Trophoblast cell (in vitro differentiated cells and primary cell): ENCODE results near the gene PTPN6.

Experiments
- DNase-seq, 2 donors: peaks; one replicate each; pipeline ENCODE4 v3.0.0-alpha.2; 2016
- H2AFZ ChIP-seq: 2 replicates; pipeline ENCODE4 v1.6.1; 2013; ENCODE audit warnings: low read length, moderate library complexity, mild to moderate bottlenecking; ENCODE audit not compliant: insufficient read depth, poor library complexity
- H2AK5ac ChIP-seq: 2 replicates; pipeline ENCODE4 v1.6.1; 2013; ENCODE audit warnings: mild to moderate bottlenecking, low read length
- H2BK120ac ChIP-seq: 2 replicates; pipeline ENCODE4 v1.6.1; 2013; ENCODE audit warnings: low read length, mild to moderate bottlenecking, moderate library complexity; ENCODE audit not compliant: insufficient read depth, poor library complexity
- H2BK12ac ChIP-seq: 2 replicates; pipeline ENCODE4 v1.6.1; 2013; ENCODE audit warnings: mild to moderate bottlenecking, low read length, moderate library complexity
- H2BK5ac ChIP-seq: 2 replicates; pipeline ENCODE4 v1.6.1; 2013; ENCODE audit warnings: low read length, low read depth, moderate library complexity, mild to moderate bottlenecking; ENCODE audit not compliant: poor library complexity
- H3K14ac ChIP-seq: 2 replicates; pipeline ENCODE4 v1.6.1; 2013; ENCODE audit warnings: mild to moderate bottlenecking, low read length
- H3K18ac ChIP-seq: 2 replicates; pipeline ENCODE4 v1.6.1; 2013; ENCODE audit warnings: mild to moderate bottlenecking, low read length
- H3K23ac ChIP-seq: 2 replicates; pipeline ENCODE4 v1.6.1; 2013; ENCODE audit warnings: low read length
- H3K27ac ChIP-seq: 2 replicates; pipeline ENCODE4 v1.5.1; 2013; ENCODE audit warnings: low read depth, mild to moderate bottlenecking, inconsistent platforms, low read length, moderate library complexity
- H3K27me3 ChIP-seq: 2 replicates; pipeline ENCODE4 v1.6.1; 2013; ENCODE audit warnings: inconsistent platforms, mild to moderate bottlenecking, low read length, moderate library complexity; ENCODE audit not compliant: insufficient read depth
- H3K36me3 ChIP-seq, 2 experiments: 1 replicate in 1 of 2; 2 replicates in 1 of 2; pipeline ENCODE4 v1.6.1; 2013; ENCODE audit warnings: low read length in 2 of 2, mild to moderate bottlenecking in 2 of 2, moderate library complexity in 1 of 2; ENCODE audit not compliant: insufficient read depth in 2 of 2, control insufficient read depth in 1 of 2
- H3K4ac ChIP-seq: 2 replicates; pipeline ENCODE4 v1.6.1; 2013; ENCODE audit warnings: low read depth, mild to moderate bottlenecking, low read length, moderate library complexity
- H3K4me1 ChIP-seq, 2 experiments: 1 replicate in 1 of 2; 2 replicates in 1 of 2; pipeline ENCODE4 v1.6.1; 2013; ENCODE audit warnings: low read length in 2 of 2, mild to moderate bottlenecking in 2 of 2, moderate library complexity in 1 of 2; ENCODE audit not compliant: insufficient read depth in 2 of 2, control insufficient read depth in 1 of 2
- H3K4me2 ChIP-seq: 2 replicates; pipeline ENCODE4 v1.6.1; 2013; ENCODE audit warnings: inconsistent platforms, mild to moderate bottlenecking, low read length, moderate library complexity
- H3K4me3 ChIP-seq: 2 replicates; pipeline ENCODE4 v1.5.1; 2013; ENCODE audit warnings: mild to moderate bottlenecking, low read depth, low read length, inconsistent platforms
- H3K79me1 ChIP-seq: one replicate; pipeline ENCODE4 v1.6.1; 2013; ENCODE audit warnings: low read length
- H3K79me2 ChIP-seq: 2 replicates; pipeline ENCODE4 v1.6.1; 2013; ENCODE audit warnings: low read length, mild to moderate bottlenecking; ENCODE audit not compliant: control insufficient read depth, insufficient read depth, poor library complexity
- H3K9ac ChIP-seq: 2 replicates; pipeline ENCODE4 v1.6.1; 2013; ENCODE audit warnings: mild to moderate bottlenecking, low read length
- H3K9me3 ChIP-seq: 2 replicates; pipeline ENCODE4 v1.6.1; 2013; ENCODE audit warnings: low read depth, mild to moderate bottlenecking, control low read depth, inconsistent platforms, low read length; ENCODE audit not compliant: insufficient read depth
- H4K12ac ChIP-seq: 2 replicates; pipeline ENCODE4 v1.6.1; 2013; ENCODE audit warnings: low read depth, mild to moderate bottlenecking, low read length, moderate library complexity
- H4K8ac ChIP-seq: 2 replicates; pipeline ENCODE4 v1.6.1; 2013; ENCODE audit warnings: low read depth, mild to moderate bottlenecking, low read length, moderate library complexity
- H4K91ac ChIP-seq: one replicate; pipeline ENCODE4 v1.6.1; 2013; ENCODE audit warnings: low read depth, mild to moderate bottlenecking, low read length, moderate library complexity
- WGBS: extraction: QIAGEN DNeasy Blood & Tissue Kit; methylation state at CpG from one replicate; pipeline ENCODE4 v1.1.7; 2013; ENCODE audit warnings: missing lambda C conversion rate; ENCODE audit not compliant: insufficient read length, insufficient coverage; ENCODE audit errors: extremely low coverage; 5-methylcytosine and 5-hydroxymethylcytosine counted together

Gene PTPN6

DNA sequence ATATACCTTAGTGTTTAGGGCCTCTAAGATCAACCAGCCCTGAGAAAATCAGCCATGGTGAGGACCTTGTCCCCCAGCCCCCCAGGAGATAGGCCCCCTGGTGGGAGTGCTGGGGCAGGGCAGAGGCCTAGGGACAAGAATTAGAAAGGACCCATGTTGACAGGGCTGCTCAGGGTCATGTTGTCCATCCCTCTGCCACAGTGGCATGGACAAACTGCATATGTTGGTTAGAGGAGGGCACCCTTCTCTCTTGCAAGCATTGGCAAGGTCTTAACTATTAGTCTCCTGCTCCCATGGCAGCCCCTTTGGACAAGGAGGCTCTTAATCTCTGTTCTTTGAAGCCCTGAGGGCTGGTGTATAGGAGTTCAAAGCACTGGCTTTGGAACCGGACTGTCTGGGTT lies 755 bp upstream of the PTPN6 start:
- Histone ChIP-seq H4K12ac (no peak overlapping the region), H2AFZ (no peak overlapping the region)
- peak in 1 of 2 donors; percentile 28 for DNase-seq

DNA sequence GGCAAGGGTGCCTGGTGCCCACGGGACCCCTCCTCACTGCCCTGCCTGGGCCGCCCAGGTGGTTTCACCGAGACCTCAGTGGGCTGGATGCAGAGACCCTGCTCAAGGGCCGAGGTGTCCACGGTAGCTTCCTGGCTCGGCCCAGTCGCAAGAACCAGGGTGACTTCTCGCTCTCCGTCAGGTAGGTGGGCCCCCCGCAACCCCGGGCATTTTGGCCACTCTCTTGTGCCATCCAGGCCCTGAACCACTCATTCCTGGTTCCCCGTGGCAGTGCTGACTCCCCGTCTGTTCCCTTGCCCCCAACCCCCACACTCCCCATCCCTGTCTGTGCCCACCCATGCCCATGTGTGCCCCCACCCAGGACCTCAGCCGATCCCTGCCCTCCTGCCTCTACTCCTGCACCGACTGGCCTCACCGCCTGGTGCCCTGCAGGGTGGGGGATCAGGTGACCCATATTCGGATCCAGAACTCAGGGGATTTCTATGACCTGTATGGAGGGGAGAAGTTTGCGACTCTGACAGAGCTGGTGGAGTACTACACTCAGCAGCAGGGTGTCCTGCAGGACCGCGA lies 480 bp downstream of the PTPN6 start:
- H2BK12ac ChIP-seq: no peak overlapping the region
- no peak overlapping the region for H4K12ac ChIP-seq
- H3K4ac ChIP-seq: no peak overlapping the region
- H3K14ac ChIP-seq: no peak overlapping the region
- H2BK120ac ChIP-seq: no peak overlapping the region
- no peak overlapping the region for H3K9ac ChIP-seq
- H3K79me2 ChIP-seq: no peaks in the 10 kb centered on the region
- H3K23ac ChIP-seq: no peak overlapping the region
- H2BK5ac ChIP-seq: no peak overlapping the region
- no peak overlapping the region for H2AFZ ChIP-seq
- peak overlapping the region; percentile 65 for H3K18ac ChIP-seq
- no CpG with 5 or more reads among the region's 20 CpGs for WGBS
- H3K27ac ChIP-seq: no peak overlapping the region
- peaks cover 6 to 10% of the 10 kb centered on the region in 2 experiments for H3K4me1 ChIP-seq
- peaks cover 7 to 8% of the 10 kb centered on the region in 2 experiments for H3K36me3 ChIP-seq
- H3K4me2 ChIP-seq: no peak overlapping the region
- H4K91ac ChIP-seq: peak overlapping the region; percentile 51
- no peak for DNase-seq
- peaks cover 3% of the 10 kb centered on the region for H3K79me1 ChIP-seq
- H2AK5ac ChIP-seq: peak overlapping the region; percentile 2
- no peaks in the 10 kb centered on the region for H3K27me3 ChIP-seq
- H3K9me3 ChIP-seq: no peaks in the 10 kb centered on the region
- H3K4me3 ChIP-seq: no peak overlapping the region
- H4K8ac ChIP-seq: no peak overlapping the region

More for the DNA sequence above, 755 bp upstream of the PTPN6 start:
- Histone ChIP-seq H4K8ac (no peak overlapping the region), H2BK120ac (no peak overlapping the region), H3K18ac (no peak overlapping the region), H3K79me2 (no peaks in the 10 kb centered on the region), H4K91ac (no peak overlapping the region), H2BK12ac (no peak overlapping the region), H3K27ac (no peak overlapping the region), H3K4me1 (peaks cover 13 to 17% of the 10 kb centered on the region in 2 experiments), H3K4me2 (no peak overlapping the region), H3K9ac (no peak overlapping the region), H3K4me3 (no peak overlapping the region), H3K14ac (no peak overlapping the region), H3K27me3 (no peaks in the 10 kb centered on the region), H3K9me3 (no peaks in the 10 kb centered on the region), H2BK5ac (no peak overlapping the region), H2AK5ac (no peak overlapping the region), H3K4ac (no peak overlapping the region), H3K23ac (no peak overlapping the region), H3K79me1 (peaks cover 10% of the 10 kb centered on the region), H3K36me3 (no peaks in the 10 kb centered on the region)
- WGBS: no CpG with 5 or more reads among the region's 1 CpG

DNA sequence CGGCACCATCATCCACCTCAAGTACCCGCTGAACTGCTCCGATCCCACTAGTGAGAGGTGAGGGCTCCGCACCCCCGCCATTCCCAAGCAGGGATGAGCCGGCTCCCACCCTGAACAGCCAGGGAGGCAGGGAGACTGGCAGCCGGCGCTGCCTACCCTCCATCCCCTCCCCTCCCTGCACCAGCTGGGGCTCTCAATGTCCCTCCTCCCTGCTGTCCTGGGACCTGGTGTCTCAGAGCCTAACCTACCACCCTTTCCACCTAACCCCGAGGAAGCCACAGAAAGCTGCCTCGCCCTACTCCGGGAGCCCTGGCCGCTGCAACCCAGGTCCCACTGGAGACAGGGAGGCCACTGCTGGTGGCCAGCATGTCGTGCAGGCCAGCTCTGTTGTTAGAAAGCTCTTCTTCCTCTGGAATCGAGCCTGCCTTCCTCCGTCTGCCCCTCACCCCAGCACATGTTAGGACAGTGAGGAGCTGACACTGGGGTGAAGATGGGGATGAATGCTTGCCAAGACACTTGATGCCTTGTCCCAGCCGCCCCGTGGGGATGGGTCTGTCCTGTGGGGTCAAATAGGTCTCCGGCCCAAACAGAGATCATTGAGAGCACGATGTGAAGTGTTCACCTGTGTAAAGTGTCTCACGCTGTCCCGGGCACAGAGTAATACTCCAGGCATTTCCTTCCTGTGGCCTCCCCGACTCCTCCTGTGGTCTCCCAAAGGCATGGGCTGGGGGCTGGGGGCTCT lies 1.1 kb downstream of the PTPN6 start:
- no peak overlapping the region for H3K27ac ChIP-seq
- H2BK120ac ChIP-seq: no peak overlapping the region
- H3K14ac ChIP-seq: no peak overlapping the region
- no peak overlapping the region for H4K91ac ChIP-seq
- no peak overlapping the region for H4K12ac ChIP-seq
- H3K79me1 ChIP-seq: no peaks in the 10 kb centered on the region
- H2AK5ac ChIP-seq: no peak overlapping the region
- no peak overlapping the region for H3K4ac ChIP-seq
- H3K9me3 ChIP-seq: no peaks in the 10 kb centered on the region
- H2BK5ac ChIP-seq: no peak overlapping the region
- no peak overlapping the region for H3K18ac ChIP-seq
- no peak overlapping the region for H2AFZ ChIP-seq
- peaks cover 8 to 9% of the 10 kb centered on the region in 2 experiments for H3K36me3 ChIP-seq
- peaks cover 5 to 10% of the 10 kb centered on the region in 2 experiments for H3K4me1 ChIP-seq
- no CpG with 5 or more reads among the region's 22 CpGs for WGBS
- no peak overlapping the region for H3K9ac ChIP-seq
- no peak overlapping the region for H3K4me3 ChIP-seq
- H3K4me2 ChIP-seq: no peak overlapping the region
- H2BK12ac ChIP-seq: no peak overlapping the region
- H4K8ac ChIP-seq: no peak overlapping the region
- no peak for DNase-seq
- no peak overlapping the region for H3K23ac ChIP-seq
- no peaks in the 10 kb centered on the region for H3K27me3 ChIP-seq
- no peaks in the 10 kb centered on the region for H3K79me2 ChIP-seq

DNA sequence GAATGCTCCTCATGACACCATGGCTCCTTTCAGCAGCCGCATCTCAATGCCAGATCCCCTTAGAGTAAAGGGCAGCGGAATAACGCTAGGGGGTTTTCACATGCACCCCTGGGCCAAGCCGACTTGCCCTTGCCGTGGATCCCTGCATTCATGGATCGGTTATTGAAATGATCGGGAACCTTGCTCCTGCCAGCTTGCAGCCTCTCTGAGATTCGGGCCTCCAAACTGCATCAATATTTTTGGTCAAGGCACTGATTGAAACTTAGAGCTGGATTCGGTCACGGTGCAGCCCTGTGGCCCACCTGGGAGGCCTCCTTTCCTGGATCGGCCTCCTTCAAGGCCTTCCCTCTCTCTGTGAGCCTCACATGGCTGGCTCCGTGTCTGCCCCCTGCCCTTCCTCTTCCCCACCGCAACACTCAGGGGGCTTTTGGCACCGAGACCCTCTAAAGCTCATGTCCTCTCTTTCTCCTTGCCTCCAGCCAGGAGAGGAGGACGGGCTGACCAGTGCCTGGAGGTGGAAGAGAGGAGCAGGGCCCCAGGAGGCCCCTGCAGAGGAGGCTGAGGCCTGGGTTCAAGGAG lies 1.8 kb downstream of the PTPN6 start:
- H3K9me3 ChIP-seq: no peaks in the 10 kb centered on the region
- H3K14ac ChIP-seq: no peak overlapping the region
- H3K27me3 ChIP-seq: no peaks in the 10 kb centered on the region
- H3K4me2 ChIP-seq: no peak overlapping the region
- H3K79me2 ChIP-seq: no peaks in the 10 kb centered on the region
- peaks cover 5 to 10% of the 10 kb centered on the region in 2 experiments for H3K4me1 ChIP-seq
- no peak for DNase-seq
- no peak overlapping the region for H2BK12ac ChIP-seq
- no peak overlapping the region for H4K12ac ChIP-seq
- no peak overlapping the region for H3K9ac ChIP-seq
- H2AFZ ChIP-seq: no peak overlapping the region
- H3K79me1 ChIP-seq: no peaks in the 10 kb centered on the region
- H3K18ac ChIP-seq: no peak overlapping the region
- H2BK120ac ChIP-seq: no peak overlapping the region
- H3K23ac ChIP-seq: no peak overlapping the region
- no peak overlapping the region for H3K4me3 ChIP-seq
- WGBS: no CpG with 5 or more reads among the region's 15 CpGs
- H4K91ac ChIP-seq: no peak overlapping the region
- no peak overlapping the region for H4K8ac ChIP-seq
- no peak overlapping the region for H2AK5ac ChIP-seq
- H2BK5ac ChIP-seq: no peak overlapping the region
- H3K27ac ChIP-seq: no peak overlapping the region
- H3K4ac ChIP-seq: no peak overlapping the region
- peaks cover 9 to 10% of the 10 kb centered on the region in 2 experiments for H3K36me3 ChIP-seq
